ENCODE data around the gene DHX57. TPM values are rescaled to one million over a fixed set of nuclear protein-coding genes. Genes with fewer than 3 reads are reported as not detected.

The DHX57 gene
- total and polyA plus RNA-seq, 7 donors, result 1.6 to 17.3 (median 11.3) TPM

DNA sequence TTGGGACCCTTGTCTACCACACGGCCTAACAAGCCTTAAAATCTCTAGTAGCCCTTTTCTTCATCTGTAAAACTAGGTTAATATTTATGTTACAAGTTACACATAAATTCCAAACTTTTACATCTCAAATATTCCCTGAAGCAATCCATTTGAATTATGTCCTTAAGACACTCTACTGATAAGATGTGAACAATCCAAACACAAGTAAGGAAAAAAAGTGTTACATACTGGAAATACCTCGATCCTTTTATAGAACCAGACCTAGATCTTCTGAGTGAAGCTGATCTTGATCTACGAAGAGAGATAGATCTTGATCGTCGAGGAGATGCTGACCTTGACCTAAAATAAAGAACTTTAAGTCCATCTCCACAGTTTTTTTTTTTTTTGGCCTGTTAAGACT lies 127.9 kb downstream of the DHX57 start:
- Histone ChIP-seq H3K9me3 (no peaks in the 10 kb centered on the region), H3K27me3 (no peaks in the 10 kb centered on the region), H3K36me3 (peaks cover 39 to 68% (median 49%) of the 10 kb centered on the region in 4 donors), H3K4me1 (peaks cover 0 to 74% (median 64%) of the 10 kb centered on the region in 4 donors), H3K4me3 (no peak overlapping the region), H3K27ac (peak overlapping the region in 3 of 4 donors; percentile 17 to 46 (median 36))
- no peak for DNase-seq
- intact Hi-C loops (cut with DNase I), result loop anchor here (5.0 kb wide), 1 partner anchor 431 kb away; no protein-coding TSS in a partner anchor
- no peak for TF ChIP-seq CTCF (IDR thresholded peaks at IDR 0.05)
- TF ChIP-seq POLR2AphosphoS5 (IDR thresholded peaks at IDR 0.05), result no peak
- no peak for TF ChIP-seq POLR2A (IDR thresholded peaks at IDR 0.05)
- no peak for TF ChIP-seq EP300 (IDR thresholded peaks at IDR 0.05)
- WGBS, 2 donors, result 33 to 68% methylated on average over 5 of the region's 5 CpGs

Small RNAs within 50 kb of the gene (small RNA-seq; reads per million reads assigned to genes)
- gene RNU6-851P, result 0 reads per million in 3 donors

Other genes starting within 250 kb of the DHX57 start
- 10 to 100 TPM in 3 of 4 donors, 1 to 10 TPM in 1; 9.5 to 35.2 (median 19.0) TPM for gene GALM, start 209.8 kb downstream of the DHX57 start, total RNA-seq
- gene GALM, start 209.8 kb downstream of the DHX57 start, polyA plus RNA-seq, result 10 to 100 TPM; 35.5 to 45.1 (median 41.4) TPM
- 100 to 1,000 TPM in 2 of 4 donors, 10 to 100 TPM in 2; 73.1 to 140 (median 97.0) TPM for gene SRSF7, start 124.6 kb downstream of the DHX57 start, total RNA-seq
- 100 to 1,000 TPM in 1 of 3 donors, 10 to 100 TPM in 2; 55.9 to 146 (median 78.6) TPM for gene SRSF7, start 124.6 kb downstream of the DHX57 start, polyA plus RNA-seq
- gene GEMIN6, start 97.7 kb downstream of the DHX57 start, total RNA-seq, result 10 to 100 TPM in 2 of 4 donors, 1 to 10 TPM in 2; 5.4 to 11.1 (median 8.1) TPM
- 10 to 100 TPM in 1 of 3 donors, 1 to 10 TPM in 2; 5.5 to 10.2 (median 6.6) TPM for gene GEMIN6, start 97.7 kb downstream of the DHX57 start, polyA plus RNA-seq
- gene MORN2, start within 50 bp of the DHX57 start, total RNA-seq, result 10 to 100 TPM in 3 of 4 donors, 1 to 10 TPM in 1; 6.4 to 17.5 (median 13.6) TPM
- gene MORN2, start within 50 bp of the DHX57 start, polyA plus RNA-seq, result 10 to 100 TPM; 17.3 to 30.6 (median 27.7) TPM
- gene ARHGEF33, start 13.9 kb upstream of the DHX57 start, total RNA-seq, result 1 to 10 TPM in 3 of 4 donors, under 1 TPM in 1; 0.99 to 2.2 (median 1.5) TPM
- under 1 TPM in 1 of 3 donors, not detected in 2; 0.41 TPM for gene ARHGEF33, start 13.9 kb upstream of the DHX57 start, polyA plus RNA-seq
- gene SOS1, start 245.1 kb upstream of the DHX57 start, total RNA-seq, result 10 to 100 TPM; 30.8 to 72.0 (median 35.8) TPM
- 1 to 10 TPM; 5.4 to 9.8 (median 9.2) TPM for gene SOS1, start 245.1 kb upstream of the DHX57 start, polyA plus RNA-seq